Activated naive CD4-positive, alpha-beta T cell treated with anti-CD3 and anti-CD28 coated beads, Interleukin-2, amount 10 ng/mL, durations not matched to agents 7 days and 5 days (primary cell): ENCODE data around the gene RHPN2.
A peak's percentile ranks its signal among the peaks of the same experiment; 100 is the strongest.
"Not testable (repeated sequence)": the region's sequence is repeated elsewhere in the genome, so short reads cannot be mapped to it uniquely, and the experiment has no call there.

Experiments
- CTCF ChIA-PET: fragments of 350-600 bp; sonication (Branson Sonifier 250); formaldehyde crosslinking; loops from one replicate; lab custom pipeline; 2021; ENCODE audit warnings: antibody characterized with exemption; lab: Charles Lee
- DNase-seq: peaks from one replicate; pipeline ENCODE4 v3.0.0-alpha.2; 2020
- H3K27ac Mint-ChIP-seq: one replicate; pipeline ENCODE4 v1.8.0; 2021; ENCODE audit warnings: mild to moderate bottlenecking, moderate library complexity, mixed read lengths
- H3K27me3 Mint-ChIP-seq: one replicate; pipeline ENCODE4 v1.8.0; 2021; ENCODE audit warnings: mild to moderate bottlenecking, mixed read lengths
- H3K36me3 Mint-ChIP-seq: one replicate; pipeline ENCODE4 v1.8.0; 2021; ENCODE audit warnings: mixed read lengths
- H3K4me1 Mint-ChIP-seq: one replicate; pipeline ENCODE4 v1.8.0; 2021; ENCODE audit warnings: mixed read lengths
- H3K4me3 Mint-ChIP-seq: one replicate; pipeline ENCODE4 v1.8.0; 2021; ENCODE audit warnings: mild to moderate bottlenecking, moderate library complexity, mixed read lengths
- H3K9me3 Mint-ChIP-seq: one replicate; pipeline ENCODE4 v1.8.0; 2021; ENCODE audit warnings: mixed read lengths

RHPN2 gene

GRCh38 chr19:33052352-33052972 lies 12.2 kb downstream of the RHPN2 start:
- no peak overlapping the region for H3K4me3 Mint-ChIP-seq
- CTCF ChIA-PET = no interaction called here
- no peak for DNase-seq
- H3K9me3 Mint-ChIP-seq = no peaks in the 10 kb centered on the region
- H3K4me1 Mint-ChIP-seq = no peaks in the 10 kb centered on the region
- no peaks in the 10 kb centered on the region for H3K36me3 Mint-ChIP-seq
- peaks cover 18% of the 10 kb centered on the region for H3K27me3 Mint-ChIP-seq
- no peak overlapping the region for H3K27ac Mint-ChIP-seq

GRCh38 chr19:33050110-33050509 lies 14.6 kb downstream of the RHPN2 start:
- no peaks in the 10 kb centered on the region for H3K9me3 Mint-ChIP-seq
- peaks cover 18% of the 10 kb centered on the region for H3K27me3 Mint-ChIP-seq
- H3K4me1 Mint-ChIP-seq = no peaks in the 10 kb centered on the region
- H3K4me3 Mint-ChIP-seq = no peak overlapping the region
- no peak for DNase-seq
- H3K27ac Mint-ChIP-seq = no peak overlapping the region
- CTCF ChIA-PET = no interaction called here
- H3K36me3 Mint-ChIP-seq = no peaks in the 10 kb centered on the region

GRCh38 chr19:33048806-33049676 lies 15.6 kb downstream of the RHPN2 start:
- H3K27ac Mint-ChIP-seq = no peak overlapping the region
- no peak overlapping the region for H3K4me3 Mint-ChIP-seq
- H3K9me3 Mint-ChIP-seq = no peaks in the 10 kb centered on the region
- H3K27me3 Mint-ChIP-seq = peaks cover 18% of the 10 kb centered on the region
- H3K4me1 Mint-ChIP-seq = no peaks in the 10 kb centered on the region
- CTCF ChIA-PET = no interaction called here
- no peaks in the 10 kb centered on the region for H3K36me3 Mint-ChIP-seq
- DNase-seq = no peak

GRCh38 chr19:33047422-33047821 lies 17.3 kb downstream of the RHPN2 start:
- Mint-ChIP-seq H3K36me3 (no peaks in the 10 kb centered on the region), H3K4me3 (no peak overlapping the region), H3K27me3 (peaks cover 18% of the 10 kb centered on the region), H3K4me1 (no peaks in the 10 kb centered on the region), H3K27ac (no peak overlapping the region), H3K9me3 (no peaks in the 10 kb centered on the region)
- no peak for DNase-seq
- CTCF ChIA-PET = no interaction called here

GRCh38 chr19:33041828-33042160 lies 22.9 kb downstream of the RHPN2 start:
- H3K4me3 Mint-ChIP-seq, DNase-seq, H3K27me3 Mint-ChIP-seq, H3K36me3 Mint-ChIP-seq, CTCF ChIA-PET, H3K9me3 Mint-ChIP-seq, H3K27ac Mint-ChIP-seq: not testable (repeated sequence)
- H3K4me1 Mint-ChIP-seq = peaks cover 12% of the 10 kb centered on the region

GRCh38 chr19:33040994-33041827 lies 23.5 kb downstream of the RHPN2 start:
- CTCF ChIA-PET = no interaction called here
- DNase-seq = no peak
- no peak overlapping the region for H3K27ac Mint-ChIP-seq
- peaks cover 7% of the 10 kb centered on the region for H3K36me3 Mint-ChIP-seq
- H3K4me1 Mint-ChIP-seq = peaks cover 12% of the 10 kb centered on the region
- no peak overlapping the region for H3K4me3 Mint-ChIP-seq
- H3K27me3 Mint-ChIP-seq = no peaks in the 10 kb centered on the region
- H3K9me3 Mint-ChIP-seq = peaks cover 4% of the 10 kb centered on the region

- Mint-ChIP-seq H3K9me3 (peaks cover 4% of the 10 kb centered on the region), H3K4me3 (no peak overlapping the region), H3K4me1 (peaks cover 14% of the 10 kb centered on the region), H3K36me3 (peaks cover 7% of the 10 kb centered on the region), H3K27me3 (no peaks in the 10 kb centered on the region), H3K27ac (no peak overlapping the region)
- CTCF ChIA-PET = no interaction called here
- no peak for DNase-seq
Observed at GRCh38 chr19:33039815-33040214, 24.9 kb downstream of the RHPN2 start.

GRCh38 chr19:33039108-33039599 lies 25.5 kb downstream of the RHPN2 start:
- no peak overlapping the region for H3K4me3 Mint-ChIP-seq
- no peak overlapping the region for H3K27ac Mint-ChIP-seq
- CTCF ChIA-PET = no interaction called here

GRCh38 chr19:33037168-33038025 lies 27.3 kb downstream of the RHPN2 start:
- Mint-ChIP-seq H3K27ac (peak overlapping the region; percentile 85), H3K4me1 (peaks cover 14% of the 10 kb centered on the region)

More at GRCh38 chr19:33039108-33039599, 25.5 kb downstream of the RHPN2 start:
- Mint-ChIP-seq H3K4me1 (peaks cover 14% of the 10 kb centered on the region), H3K9me3 (peaks cover 4% of the 10 kb centered on the region), H3K27me3 (no peaks in the 10 kb centered on the region), H3K36me3 (peaks cover 7% of the 10 kb centered on the region)
- DNase-seq = no peak

GRCh38 chr19:33036370-33037167 lies 28.1 kb downstream of the RHPN2 start:
- H3K9me3 Mint-ChIP-seq, DNase-seq, H3K27me3 Mint-ChIP-seq, CTCF ChIA-PET, H3K4me3 Mint-ChIP-seq, H3K36me3 Mint-ChIP-seq: not testable (repeated sequence)
- Mint-ChIP-seq H3K27ac (peak overlapping the region; percentile 85), H3K4me1 (peaks cover 14% of the 10 kb centered on the region)

More at GRCh38 chr19:33037168-33038025, 27.3 kb downstream of the RHPN2 start:
- H3K27me3 Mint-ChIP-seq, H3K9me3 Mint-ChIP-seq, H3K36me3 Mint-ChIP-seq, CTCF ChIA-PET: not testable (repeated sequence)
- DNase-seq = peak; percentile 49
- peak overlapping the region; percentile 33 for H3K4me3 Mint-ChIP-seq

GRCh38 chr19:33035461-33035860 lies 29.2 kb downstream of the RHPN2 start:
- Mint-ChIP-seq H3K4me3 (no peak overlapping the region), H3K9me3 (peaks cover 4% of the 10 kb centered on the region), H3K27me3 (no peaks in the 10 kb centered on the region), H3K36me3 (peaks cover 7% of the 10 kb centered on the region), H3K27ac (no peak overlapping the region), H3K4me1 (peaks cover 14% of the 10 kb centered on the region)
- no peak for DNase-seq
- CTCF ChIA-PET = no interaction called here

GRCh38 chr19:33032218-33032781 lies 32.4 kb downstream of the RHPN2 start:
- H3K27ac Mint-ChIP-seq = no peak overlapping the region
- CTCF ChIA-PET = no interaction called here
- peaks cover 6% of the 10 kb centered on the region for H3K4me1 Mint-ChIP-seq
- H3K27me3 Mint-ChIP-seq = no peaks in the 10 kb centered on the region
- no peak for DNase-seq
- H3K36me3 Mint-ChIP-seq = peaks cover 4% of the 10 kb centered on the region
- H3K9me3 Mint-ChIP-seq = peaks cover 14% of the 10 kb centered on the region
- H3K4me3 Mint-ChIP-seq = no peak overlapping the region
